SK-N-DZ (cell line): ENCODE measurements around the gene IFNA13.

Source experiments
- DNase-seq: peaks from one replicate; pipeline ENCODE4 v3.0.0-alpha.2; 2015; ENCODE audit warnings: low spot score

IFNA13 gene

DNA sequence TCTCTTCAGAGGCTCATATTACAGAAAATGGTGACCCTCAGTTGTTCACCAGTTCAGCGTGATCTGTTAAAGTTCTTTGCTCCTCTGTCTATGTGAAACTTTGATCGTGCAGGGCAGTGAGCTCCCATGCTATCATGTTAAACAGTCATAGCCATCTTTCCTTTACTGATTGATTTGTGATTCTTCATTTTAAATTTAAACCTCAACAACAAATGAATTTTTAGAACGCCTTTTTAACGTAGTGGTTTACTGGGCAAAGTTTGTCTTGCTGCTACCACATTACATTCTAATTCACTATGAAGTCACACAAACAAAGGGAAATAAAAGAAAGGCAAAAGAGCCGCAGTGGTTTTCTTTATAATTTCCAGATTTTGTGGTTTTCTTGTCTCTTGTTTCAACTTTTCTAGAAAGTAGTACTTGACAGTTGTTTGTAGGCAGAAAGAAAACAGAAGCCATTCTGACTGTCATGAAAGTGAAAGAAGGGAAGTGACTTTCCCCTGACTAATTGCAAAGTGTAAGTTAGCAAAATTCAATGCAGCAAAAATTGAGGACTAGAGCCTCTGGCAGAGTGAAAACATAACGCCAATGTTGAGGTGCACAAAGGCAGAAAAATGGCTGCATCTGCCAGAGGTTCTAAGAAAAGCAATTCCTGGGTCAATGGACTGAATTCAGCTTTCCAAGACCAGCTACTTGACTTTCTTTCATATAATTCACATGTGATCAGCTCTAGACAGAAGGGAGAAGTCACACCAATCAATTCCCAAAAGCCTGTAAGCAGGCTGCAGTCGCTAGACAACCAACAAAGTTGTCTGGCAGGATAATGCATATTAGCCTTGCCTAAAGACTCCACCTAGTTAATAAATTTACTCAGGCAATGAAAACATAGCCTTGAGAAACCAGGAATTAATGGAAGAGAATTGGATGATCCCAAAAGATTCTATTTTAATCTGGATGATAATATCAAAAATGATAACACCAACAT lies 10.1 kb downstream of the IFNA13 start:
- DNase-seq, result no peak

DNA sequence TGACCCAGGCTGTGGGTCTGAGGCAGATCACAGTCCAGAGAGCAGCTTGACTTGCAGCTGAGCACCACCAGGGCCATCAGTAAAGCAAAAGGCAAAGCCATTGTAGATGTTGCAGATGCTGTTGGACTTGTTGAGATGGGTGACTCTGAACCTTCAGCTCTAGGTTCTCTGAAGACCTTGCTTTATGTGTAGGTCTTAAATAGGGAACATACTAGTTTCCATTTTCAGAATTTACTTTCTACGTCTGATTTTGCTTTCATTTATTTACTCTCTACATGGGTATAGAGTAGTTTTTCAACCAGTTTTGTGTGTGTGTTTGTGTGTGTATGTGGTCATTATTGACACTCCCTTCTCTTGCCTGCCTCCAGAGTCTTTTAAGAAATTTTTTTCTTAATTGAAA lies 17.1 kb downstream of the IFNA13 start, which contains the start of gene IFNA6:
IFNA6 (minus strand) TSS at position 101 of the 400 bp plus-strand sequence; CDS start at position 101, 0 bp downstream.
- no peak for DNase-seq

DNA sequence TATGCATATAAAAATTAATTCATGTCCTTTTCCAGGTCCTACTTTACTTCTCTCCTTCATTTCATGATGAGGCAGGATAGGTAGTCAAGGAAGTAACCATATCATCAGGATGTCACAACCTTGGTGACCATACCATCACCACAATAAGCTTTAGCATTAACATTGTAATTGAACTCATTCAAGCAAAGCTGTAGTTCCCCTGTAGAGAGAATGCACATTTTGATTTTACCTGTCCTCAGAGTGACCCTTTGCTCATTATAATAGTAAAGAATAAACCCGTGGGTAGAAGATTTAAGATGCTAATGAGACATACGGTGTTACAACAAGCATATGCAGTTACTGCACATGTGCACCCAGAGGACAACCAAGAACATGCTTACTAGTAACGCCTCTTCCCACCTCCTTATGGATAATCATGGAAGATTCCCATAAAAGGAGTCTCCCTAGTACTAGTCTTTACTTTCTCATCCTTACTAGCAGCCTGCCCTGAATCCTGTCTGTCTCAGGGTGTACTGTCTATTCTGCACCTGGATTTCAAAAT lies 19.4 kb downstream of the IFNA13 start:
- no peak for DNase-seq

DNA sequence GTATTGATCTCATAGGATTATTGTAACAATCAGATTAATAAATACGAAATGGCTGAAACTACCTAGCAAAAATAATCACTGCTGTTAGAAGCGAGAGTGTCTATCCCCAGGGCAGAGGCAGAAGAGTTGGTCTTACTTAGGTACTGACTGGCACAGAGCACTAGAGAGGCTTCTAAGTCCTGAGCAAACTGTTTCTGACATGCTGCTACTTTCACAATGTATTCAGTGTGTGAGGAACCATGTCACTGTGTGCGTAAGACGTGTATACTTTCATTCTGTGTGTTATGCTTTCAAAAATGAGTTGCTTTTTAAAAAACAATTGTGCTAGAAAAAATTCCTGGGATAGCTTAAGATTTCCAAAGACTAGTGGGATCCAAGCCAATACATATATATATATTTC lies 27.1 kb downstream of the IFNA13 start:
- no peak for DNase-seq

DNA sequence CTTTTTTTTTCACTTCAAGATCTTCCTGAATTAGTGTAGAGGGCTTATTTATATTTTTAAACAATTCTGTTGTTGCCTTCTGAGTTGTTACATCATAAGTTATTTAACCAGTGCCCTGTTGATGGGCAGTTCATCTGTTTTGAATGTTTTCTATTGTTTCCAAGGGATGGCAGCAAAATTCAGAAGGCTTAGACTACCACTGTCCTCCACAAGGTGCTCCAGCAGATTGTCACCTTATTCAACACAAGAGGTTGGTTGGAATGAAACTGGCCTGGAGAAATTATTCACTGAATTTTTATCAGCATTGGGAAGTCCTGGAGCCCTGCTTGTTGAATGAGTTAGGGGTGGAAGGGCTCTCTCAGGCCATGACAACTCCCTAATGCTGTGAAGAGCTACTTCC lies 31.4 kb downstream of the IFNA13 start:
- no peak for DNase-seq

DNA sequence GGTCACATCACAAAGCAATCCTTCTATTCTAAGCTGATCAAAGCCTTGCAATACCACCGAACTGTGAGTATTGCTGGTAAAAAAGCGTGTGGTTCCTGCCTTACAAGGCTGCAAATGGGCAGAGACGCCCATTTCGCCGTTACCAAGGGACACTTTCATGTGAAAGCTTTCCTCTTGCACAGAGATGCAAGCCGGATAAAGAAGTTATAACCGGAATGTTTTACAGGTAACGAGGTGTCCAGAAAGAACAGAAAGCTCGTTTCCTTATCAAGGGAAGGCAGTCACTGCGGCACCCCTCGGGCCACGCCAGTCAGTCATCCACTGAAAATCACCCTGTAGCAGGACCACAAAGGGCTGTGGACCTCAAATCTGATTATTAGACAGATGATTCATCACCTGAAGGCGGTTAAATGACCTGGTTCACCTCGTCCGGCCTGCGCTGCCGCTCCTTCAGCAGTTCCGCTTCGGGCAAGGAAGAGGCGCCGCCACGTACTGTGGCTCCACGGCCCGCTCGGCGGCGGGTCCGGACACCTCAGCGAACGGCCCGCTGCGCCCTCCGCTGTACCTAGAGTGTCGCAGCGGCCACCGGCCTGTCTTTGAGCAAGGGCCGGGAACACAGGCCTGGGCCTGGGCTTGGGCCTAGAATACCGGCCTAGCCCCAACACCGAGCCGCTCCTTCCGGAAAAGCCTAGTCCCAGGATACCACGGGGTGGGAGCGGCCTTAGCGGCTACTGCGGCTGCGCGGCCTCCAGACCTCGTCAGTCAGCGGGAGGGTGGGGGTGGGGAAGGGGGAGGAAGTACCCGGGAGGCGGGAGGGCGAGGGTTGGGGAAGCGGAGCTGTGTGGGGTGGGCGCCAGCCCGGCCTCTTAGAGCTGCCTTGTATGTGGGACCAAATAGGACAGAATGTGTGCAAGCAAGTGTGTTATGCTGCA lies 32.9 kb downstream of the IFNA13 start, which contains the start of gene KLHL9:
KLHL9 (minus strand) TSS at position 704 of the 932 bp plus-strand sequence; CDS start at position 159, 545 bp downstream.
- peak; percentile 57 for DNase-seq

DNA sequence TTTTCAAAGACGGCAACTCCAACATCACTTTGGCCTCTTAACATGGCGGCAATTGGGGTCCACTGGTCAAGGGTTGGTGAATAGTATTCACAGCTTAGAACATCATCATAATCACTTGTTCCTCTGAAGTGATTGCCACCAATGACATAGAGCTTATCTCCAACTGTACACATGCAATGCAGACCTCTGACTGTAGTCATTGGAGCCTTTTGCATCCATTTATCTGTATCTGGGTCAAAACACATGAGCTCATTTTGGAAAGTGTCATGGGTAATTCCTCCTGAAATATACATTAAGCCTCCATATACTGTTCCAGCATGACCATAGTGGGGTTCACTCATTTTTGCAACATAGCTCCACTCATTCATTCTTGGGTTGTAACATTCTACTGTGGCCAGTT lies 34.6 kb downstream of the IFNA13 start:
- DNase-seq, result no peak

DNA sequence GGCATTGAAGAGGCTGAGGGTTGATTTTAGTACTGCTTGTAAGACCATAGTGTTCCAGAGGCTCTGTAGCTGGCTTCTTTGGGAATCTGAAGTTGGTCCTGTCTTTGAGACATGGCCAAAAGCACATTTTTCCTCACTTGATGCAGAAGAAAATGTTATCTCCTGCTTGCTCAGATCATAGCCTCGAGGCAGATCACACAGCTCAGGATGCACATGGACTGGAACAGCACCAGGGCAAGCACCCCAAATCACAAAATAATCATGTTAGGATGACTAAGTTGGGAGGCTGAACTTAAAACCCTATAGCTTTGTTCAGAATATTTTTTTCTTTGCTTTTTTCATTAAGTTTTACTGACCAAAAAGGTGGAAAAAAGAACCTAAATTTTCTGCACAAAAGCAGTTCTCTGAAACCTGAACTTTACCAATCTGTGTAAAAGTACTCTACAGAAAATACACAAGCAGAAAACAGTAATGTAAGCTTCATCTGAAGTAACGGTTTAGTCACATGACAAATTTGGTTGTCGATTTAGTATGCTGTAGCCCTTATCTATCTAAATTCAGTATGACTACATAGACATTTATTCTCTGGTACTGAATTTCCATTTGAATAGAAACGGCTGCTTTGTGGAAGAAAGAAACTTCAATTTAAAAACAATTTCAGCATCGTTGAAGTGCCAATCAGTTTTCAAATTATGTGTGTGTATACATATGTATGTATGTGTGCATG lies 36.0 kb downstream of the IFNA13 start:
- DNase-seq, result no peak

DNA sequence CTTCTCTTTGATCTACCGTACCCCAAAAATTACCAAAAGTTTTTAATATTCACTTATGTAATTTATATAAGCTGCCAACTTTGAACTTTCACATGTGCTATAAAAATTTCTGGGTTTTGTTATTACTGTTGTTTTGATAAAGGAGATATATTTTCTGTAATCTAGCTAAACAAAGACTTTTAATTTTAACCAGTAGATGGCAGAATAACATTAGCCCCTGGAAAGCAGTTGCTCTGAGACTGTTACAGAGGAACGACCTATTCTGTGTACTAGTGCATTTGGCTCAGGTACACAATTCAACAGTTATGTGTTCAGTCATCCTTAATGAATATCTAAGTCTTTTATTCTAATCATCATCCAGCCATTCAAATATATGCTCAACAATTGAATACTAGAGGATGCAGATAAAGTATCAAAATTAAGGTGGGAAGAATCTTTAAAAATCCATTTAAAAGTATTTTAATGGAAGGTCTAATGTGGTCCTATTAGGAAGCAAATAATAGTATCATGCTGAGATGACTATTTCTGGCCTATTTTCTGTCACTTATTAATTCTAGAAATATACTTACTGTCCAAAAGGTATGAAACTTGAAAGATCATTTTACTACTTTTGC lies 41.2 kb downstream of the IFNA13 start:
- DNase-seq, result peak; percentile 0

DNA sequence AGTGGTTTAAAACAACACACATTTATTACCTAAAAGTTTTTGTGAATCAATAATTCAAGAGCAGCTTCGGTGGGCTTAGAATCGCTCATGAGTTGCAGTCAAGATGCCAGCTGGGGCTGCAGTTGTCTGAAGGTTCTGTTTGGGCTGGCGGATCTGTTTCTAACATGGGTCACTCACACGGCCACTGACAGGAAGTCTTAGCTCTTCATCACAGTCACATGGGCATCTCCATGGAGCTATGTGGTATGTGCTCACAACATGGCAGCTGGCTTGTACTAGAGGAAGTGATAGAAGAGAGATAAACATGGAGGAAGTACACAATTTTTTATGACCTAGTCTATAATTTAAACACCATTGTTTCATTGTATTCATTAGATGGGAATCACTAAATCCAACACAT lies 43.8 kb downstream of the IFNA13 start:
- no peak for DNase-seq

DNA sequence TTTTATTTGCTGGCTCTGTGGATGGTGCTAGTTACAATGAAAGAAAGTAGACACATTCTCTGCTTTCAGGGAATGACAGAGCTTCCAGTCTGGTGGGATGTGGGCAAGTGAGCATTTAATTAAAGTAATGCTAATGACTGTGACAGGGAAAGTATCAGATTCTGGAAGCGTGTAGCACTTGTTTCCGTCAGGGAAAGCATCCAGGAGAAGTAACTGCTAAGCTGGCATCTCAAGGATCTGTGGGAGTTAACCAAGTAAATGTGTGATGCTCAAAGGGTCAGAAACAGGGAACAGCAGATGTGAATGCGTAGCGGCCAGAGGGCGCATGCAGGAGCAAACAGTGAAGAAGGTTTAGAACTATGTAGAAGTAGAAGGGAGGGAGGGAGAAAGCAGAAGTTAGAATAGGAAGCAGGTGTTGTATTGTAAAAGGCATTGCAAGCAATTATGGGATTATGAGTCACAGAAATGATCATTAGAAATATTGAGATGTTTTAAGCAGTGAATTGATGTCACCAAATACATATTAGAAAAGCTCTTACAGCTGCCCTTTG lies 44.9 kb downstream of the IFNA13 start:
- no peak for DNase-seq

DNA sequence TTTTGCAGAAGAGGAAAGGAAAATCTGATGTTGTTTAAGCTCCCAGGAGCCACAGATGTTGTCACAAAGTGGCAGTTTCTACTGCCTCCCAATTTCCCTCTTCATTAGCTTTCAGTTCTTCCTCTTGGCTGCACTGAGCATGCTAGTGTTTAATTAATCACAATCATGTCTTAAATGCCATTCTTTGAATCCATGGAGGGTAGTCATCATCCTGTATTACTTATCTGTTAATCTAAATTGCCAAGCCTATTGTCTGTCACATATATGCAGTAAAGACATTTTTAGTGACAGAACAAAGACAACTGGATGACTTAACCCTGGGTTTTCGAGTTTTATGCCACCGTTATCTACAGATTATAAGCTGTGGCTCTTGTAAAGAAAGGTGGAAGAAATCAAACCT lies 47.4 kb downstream of the IFNA13 start:
- no peak for DNase-seq

DNA sequence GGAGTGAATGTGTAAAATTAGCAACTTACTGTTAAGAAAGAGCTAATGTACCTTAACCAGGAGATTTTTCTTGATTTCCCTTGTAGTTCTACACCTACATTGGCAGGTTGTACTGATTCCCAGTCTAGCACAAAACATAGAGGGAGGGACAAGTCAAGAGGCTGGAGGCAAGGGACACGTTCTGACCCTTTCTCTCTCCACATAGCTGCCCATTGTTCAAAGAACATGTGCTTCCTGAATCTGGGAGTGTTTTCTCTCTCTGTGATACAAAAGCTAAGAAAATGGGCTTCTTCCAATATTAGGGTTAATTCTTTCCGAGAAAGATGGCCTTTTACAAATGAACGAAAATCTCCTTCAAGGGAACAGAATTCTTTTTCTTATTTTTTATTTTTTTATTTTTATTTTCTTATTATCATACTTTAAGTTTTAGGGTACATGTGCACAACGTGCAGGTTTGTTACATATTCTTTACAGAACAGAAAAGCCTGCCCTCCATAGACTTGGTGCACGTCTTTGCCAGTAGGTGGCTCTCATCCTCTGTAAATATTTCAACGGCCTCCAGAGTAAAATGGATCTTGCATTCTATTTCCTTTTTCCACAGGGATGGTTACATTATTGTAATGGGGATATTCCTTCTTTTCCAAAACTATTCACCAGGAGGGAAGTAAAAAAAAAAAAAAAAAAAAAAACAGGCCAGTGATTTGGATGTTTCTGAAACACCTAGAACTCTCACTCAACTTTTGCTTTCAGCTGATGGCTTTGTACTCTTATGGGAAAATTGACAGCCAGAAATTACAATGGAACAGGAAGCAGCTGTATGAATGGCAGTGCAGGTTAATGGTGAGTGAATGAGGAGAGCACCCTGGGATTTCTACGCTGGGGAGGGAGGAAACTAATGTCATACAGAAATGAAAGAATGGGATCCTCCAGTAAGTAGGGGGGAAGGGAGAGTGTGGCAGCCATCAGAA lies 49.6 kb downstream of the IFNA13 start:
- peak; percentile 0 for DNase-seq
